K562 (cell line): ENCODE data around the gene KIF18B. TPM values are rescaled to one million over a fixed set of nuclear protein-coding genes. Genes with fewer than 3 reads are reported as not detected.

Source experiments
- CLOCK ChIP-seq: fragments of 250-450 bp; sonication (Bioruptor Pico); IDR thresholded peaks from 2 replicates; pipeline ENCODE4 v1.4.0; 2020; ENCODE audit warnings: mild to moderate bottlenecking, moderate library complexity, borderline replicate concordance
- CTBP1 ChIP-seq: fragments of 450-650 bp; IDR thresholded peaks from 2 replicates; pipeline ENCODE4 v1.6.1; 2016; ENCODE audit warnings: borderline replicate concordance
- HOXB6 ChIP-seq: fragments of 250-450 bp; sonication (Bioruptor Pico); IDR thresholded peaks from 2 replicates; pipeline ENCODE4 v1.5.1; 2022; ENCODE audit warnings: mild to moderate bottlenecking, borderline replicate concordance
- MGA ChIP-seq: fragments of 450-650 bp; IDR thresholded peaks from 2 replicates; pipeline ENCODE4 v1.6.1; 2016; ENCODE audit warnings: mild to moderate bottlenecking, moderate library complexity
- MITF ChIP-seq: IDR thresholded peaks from 2 replicates; pipeline ENCODE4 v1.6.1; 2014; ENCODE audit warnings: antibody characterized with exemption
- MYBL2 ChIP-seq, 2 experiments: fragments of 450-650 bp in 1 of 2; sonication (generic) in 1 of 2; formaldehyde crosslinking in 1 of 2; IDR thresholded peaks; 2 replicates each; pipeline versions ENCODE4 v1.6.1 to v1.8.1; 2017 to 2022; ENCODE audit warnings: borderline replicate concordance in 1 of 2, inconsistent platforms in 1 of 2, low read depth in 1 of 2, mild to moderate bottlenecking in 1 of 2, missing genetic modification reagents in 1 of 2, moderate library complexity in 1 of 2
- RBFOX2 ChIP-seq: fragments of 200-400 bp; formaldehyde crosslinking; IDR thresholded peaks from 2 replicates; pipeline ENCODE4 v1.6.1; 2017; ENCODE audit warnings: low read depth, mild to moderate bottlenecking, low read length, moderate library complexity
- ZNF133 ChIP-seq: fragments of 250-450 bp; sonication (Bioruptor Pico); IDR thresholded peaks from 2 replicates; pipeline ENCODE4 v1.4.0; 2020; ENCODE audit warnings: mild to moderate bottlenecking
- ZNF707 ChIP-seq: fragments of 250-450 bp; sonication (Bioruptor Pico); conservative IDR thresholded peaks from 2 replicates; pipeline ENCODE4 v1.8.0; 2022; ENCODE audit warnings: inconsistent platforms, mild to moderate bottlenecking, moderate library complexity
- ZZZ3 ChIP-seq: fragments of 450-650 bp; IDR thresholded peaks from 2 replicates; pipeline ENCODE4 v1.6.1; 2016; ENCODE audit warnings: antibody characterized with exemption, mild to moderate bottlenecking, moderate library complexity
- polyA plus RNA-seq, 8 experiments: library from polyadenylated mRNA; depleted of rRNA in 4 of 8; stranded (reverse) in 5 of 8; unstranded in 3 of 8; fragments of >200 nt; fragmentation: Nextera tagmentation in 2 of 8; fragmentation: Illumina TruSeq in 1 of 8; extraction: Ambion mirVana in 2 of 8; extraction: Trizol in 1 of 8; gene quantifications; 2 replicates each; pipeline versions ENCODE4 v1.2.1 to v1.2.3, GENCODE V29; 2011 to 2014; ENCODE audit warnings: inconsistent platforms in 1 of 8, missing spikeins in 1 of 8
- total RNA-seq, 7 experiments: library from RNA; depleted of rRNA in 6 of 7; stranded (reverse); fragments of >200 nt in 6 of 7; fragmentation: Illumina TruSeq in 2 of 7; extraction: Trizol in 2 of 7; gene quantifications; 2 replicates each; pipeline versions ENCODE4 v1.2.1 to v1.2.3, GENCODE V29; 2011 to 2021; ENCODE audit warnings: low replicate concordance in 1 of 7

Gene KIF18B
- total and polyA plus RNA-seq, 9 of the 15 experiments (the other 6 are each of a cell fraction or from before 2014, with no cell fraction given) = 2.0 to 42.8 (median 13.2) TPM

GRCh38 chr17:44947461-44948314 lies at the start of gene KIF18B (continued):
- TF ChIP-seq MGA = peak; percentile 73
- TF ChIP-seq ZNF707 (CRISPR knock-in tag) = no peak
- TF ChIP-seq HOXB6 (CRISPR knock-in tag) = no peak
- no peak for TF ChIP-seq ZZZ3
- TF ChIP-seq RBFOX2 = peak; percentile 96
- TF ChIP-seq MITF = no peak
- TF ChIP-seq CTBP1 = no peak; the same call in 1 of the 2 replicates
- no peak for TF ChIP-seq CLOCK (CRISPR knock-in tag)
- peak; percentile 98 for TF ChIP-seq MYBL2 (IDR thresholded peaks at IDR 0.05; ENCODE audit: low read depth)
- peak; percentile 91; the same call in 1 of the 2 replicates for TF ChIP-seq MYBL2 (CRISPR knock-in tag; IDR thresholded peaks at IDR 0.05; ENCODE audit: borderline replicate concordance)
- TF ChIP-seq ZNF133 (CRISPR knock-in tag) = no peak
